H1 (cell line): ENCODE measurements around the gene UBR2. TPM values are rescaled to one million over a fixed set of nuclear protein-coding genes. Genes with fewer than 3 reads are reported as not detected.

Experiments used
- RAD21 ChIP-seq, 2 experiments: IDR thresholded peaks in 1 of 2; conservative IDR thresholded peaks in 1 of 2; 2 replicates each; pipeline ENCODE4 v1.6.1; 2011; ENCODE audit warnings: low read depth in 2 of 2, low read length in 2 of 2, improper control_type of control experiment in 1 of 2, inconsistent platforms in 1 of 2, mild to moderate bottlenecking in 1 of 2, moderate library complexity in 1 of 2
- RBBP5 ChIP-seq: IDR thresholded peaks from 2 replicates; pipeline ENCODE4 v1.7.1; 2012; ENCODE audit warnings: low read depth, mild to moderate bottlenecking, inconsistent platforms, low read length, moderate library complexity, borderline replicate concordance
- SIN3A ChIP-seq, 2 experiments: IDR thresholded peaks in 1 of 2; conservative IDR thresholded peaks in 1 of 2; 2 replicates each; pipeline ENCODE4 v1.6.1; 2011 to 2012; ENCODE audit warnings: low read length in 2 of 2, improper control_type of control experiment in 1 of 2, low read depth in 1 of 2, mild to moderate bottlenecking in 1 of 2
- polyA plus RNA-seq, 7 experiments: library from polyadenylated mRNA; depleted of rRNA in 3 of 7; stranded (reverse) in 5 of 7; unstranded in 2 of 7; fragments of >200 nt in 5 of 7; fragments of 200-250 nt in 2 of 7; gene quantifications; 1 replicate in 5 of 7; 2 replicates in 1 of 7; 4 replicates in 1 of 7; pipeline versions ENCODE4 v1.2.1 to v1.2.3, GENCODE V29; 2011 to 2013; ENCODE audit warnings: missing spikeins in 2 of 7, mixed read lengths in 2 of 7
- total RNA-seq: library from RNA; stranded (reverse); fragmentation: NEBNext Ultra II Directional; extraction: Animal tissue kit (Norgen Biotek cat#: 25700); gene quantifications from 2 replicates; pipeline ENCODE4 v1.2.1, GENCODE V29; 2021
- TF ChIP-seq, protein P1 (sequence below): IDR thresholded peaks from 2 replicates; pipeline ENCODE4 v1.6.1; 2012; ENCODE audit warnings: inconsistent platforms
- TF ChIP-seq, protein P2 (sequence below): fragments of 300-600 bp; sonication (generic); IDR thresholded peaks from 2 replicates; pipeline ENCODE4 v1.7.1; 2012; ENCODE audit warnings: low read length, moderate library complexity, mild to moderate bottlenecking, inconsistent platforms; ENCODE audit not compliant: insufficient replicate concordance

UBR2 gene
- total and polyA plus RNA-seq, 2 of the 8 experiments (the other 6 are each of a cell fraction or from before 2014, with no cell fraction given) = 6.5 to 19.5 TPM

GRCh38 chr6:42552380-42552779 lies 11.4 kb upstream of the UBR2 start (continued):
- TF ChIP-seq, protein P1, sequence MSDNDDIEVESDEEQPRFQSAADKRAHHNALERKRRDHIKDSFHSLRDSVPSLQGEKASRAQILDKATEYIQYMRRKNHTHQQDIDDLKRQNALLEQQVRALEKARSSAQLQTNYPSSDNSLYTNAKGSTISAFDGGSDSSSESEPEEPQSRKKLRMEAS = no peak
- TF ChIP-seq RBBP5 = no peak
- TF ChIP-seq, protein P2, sequence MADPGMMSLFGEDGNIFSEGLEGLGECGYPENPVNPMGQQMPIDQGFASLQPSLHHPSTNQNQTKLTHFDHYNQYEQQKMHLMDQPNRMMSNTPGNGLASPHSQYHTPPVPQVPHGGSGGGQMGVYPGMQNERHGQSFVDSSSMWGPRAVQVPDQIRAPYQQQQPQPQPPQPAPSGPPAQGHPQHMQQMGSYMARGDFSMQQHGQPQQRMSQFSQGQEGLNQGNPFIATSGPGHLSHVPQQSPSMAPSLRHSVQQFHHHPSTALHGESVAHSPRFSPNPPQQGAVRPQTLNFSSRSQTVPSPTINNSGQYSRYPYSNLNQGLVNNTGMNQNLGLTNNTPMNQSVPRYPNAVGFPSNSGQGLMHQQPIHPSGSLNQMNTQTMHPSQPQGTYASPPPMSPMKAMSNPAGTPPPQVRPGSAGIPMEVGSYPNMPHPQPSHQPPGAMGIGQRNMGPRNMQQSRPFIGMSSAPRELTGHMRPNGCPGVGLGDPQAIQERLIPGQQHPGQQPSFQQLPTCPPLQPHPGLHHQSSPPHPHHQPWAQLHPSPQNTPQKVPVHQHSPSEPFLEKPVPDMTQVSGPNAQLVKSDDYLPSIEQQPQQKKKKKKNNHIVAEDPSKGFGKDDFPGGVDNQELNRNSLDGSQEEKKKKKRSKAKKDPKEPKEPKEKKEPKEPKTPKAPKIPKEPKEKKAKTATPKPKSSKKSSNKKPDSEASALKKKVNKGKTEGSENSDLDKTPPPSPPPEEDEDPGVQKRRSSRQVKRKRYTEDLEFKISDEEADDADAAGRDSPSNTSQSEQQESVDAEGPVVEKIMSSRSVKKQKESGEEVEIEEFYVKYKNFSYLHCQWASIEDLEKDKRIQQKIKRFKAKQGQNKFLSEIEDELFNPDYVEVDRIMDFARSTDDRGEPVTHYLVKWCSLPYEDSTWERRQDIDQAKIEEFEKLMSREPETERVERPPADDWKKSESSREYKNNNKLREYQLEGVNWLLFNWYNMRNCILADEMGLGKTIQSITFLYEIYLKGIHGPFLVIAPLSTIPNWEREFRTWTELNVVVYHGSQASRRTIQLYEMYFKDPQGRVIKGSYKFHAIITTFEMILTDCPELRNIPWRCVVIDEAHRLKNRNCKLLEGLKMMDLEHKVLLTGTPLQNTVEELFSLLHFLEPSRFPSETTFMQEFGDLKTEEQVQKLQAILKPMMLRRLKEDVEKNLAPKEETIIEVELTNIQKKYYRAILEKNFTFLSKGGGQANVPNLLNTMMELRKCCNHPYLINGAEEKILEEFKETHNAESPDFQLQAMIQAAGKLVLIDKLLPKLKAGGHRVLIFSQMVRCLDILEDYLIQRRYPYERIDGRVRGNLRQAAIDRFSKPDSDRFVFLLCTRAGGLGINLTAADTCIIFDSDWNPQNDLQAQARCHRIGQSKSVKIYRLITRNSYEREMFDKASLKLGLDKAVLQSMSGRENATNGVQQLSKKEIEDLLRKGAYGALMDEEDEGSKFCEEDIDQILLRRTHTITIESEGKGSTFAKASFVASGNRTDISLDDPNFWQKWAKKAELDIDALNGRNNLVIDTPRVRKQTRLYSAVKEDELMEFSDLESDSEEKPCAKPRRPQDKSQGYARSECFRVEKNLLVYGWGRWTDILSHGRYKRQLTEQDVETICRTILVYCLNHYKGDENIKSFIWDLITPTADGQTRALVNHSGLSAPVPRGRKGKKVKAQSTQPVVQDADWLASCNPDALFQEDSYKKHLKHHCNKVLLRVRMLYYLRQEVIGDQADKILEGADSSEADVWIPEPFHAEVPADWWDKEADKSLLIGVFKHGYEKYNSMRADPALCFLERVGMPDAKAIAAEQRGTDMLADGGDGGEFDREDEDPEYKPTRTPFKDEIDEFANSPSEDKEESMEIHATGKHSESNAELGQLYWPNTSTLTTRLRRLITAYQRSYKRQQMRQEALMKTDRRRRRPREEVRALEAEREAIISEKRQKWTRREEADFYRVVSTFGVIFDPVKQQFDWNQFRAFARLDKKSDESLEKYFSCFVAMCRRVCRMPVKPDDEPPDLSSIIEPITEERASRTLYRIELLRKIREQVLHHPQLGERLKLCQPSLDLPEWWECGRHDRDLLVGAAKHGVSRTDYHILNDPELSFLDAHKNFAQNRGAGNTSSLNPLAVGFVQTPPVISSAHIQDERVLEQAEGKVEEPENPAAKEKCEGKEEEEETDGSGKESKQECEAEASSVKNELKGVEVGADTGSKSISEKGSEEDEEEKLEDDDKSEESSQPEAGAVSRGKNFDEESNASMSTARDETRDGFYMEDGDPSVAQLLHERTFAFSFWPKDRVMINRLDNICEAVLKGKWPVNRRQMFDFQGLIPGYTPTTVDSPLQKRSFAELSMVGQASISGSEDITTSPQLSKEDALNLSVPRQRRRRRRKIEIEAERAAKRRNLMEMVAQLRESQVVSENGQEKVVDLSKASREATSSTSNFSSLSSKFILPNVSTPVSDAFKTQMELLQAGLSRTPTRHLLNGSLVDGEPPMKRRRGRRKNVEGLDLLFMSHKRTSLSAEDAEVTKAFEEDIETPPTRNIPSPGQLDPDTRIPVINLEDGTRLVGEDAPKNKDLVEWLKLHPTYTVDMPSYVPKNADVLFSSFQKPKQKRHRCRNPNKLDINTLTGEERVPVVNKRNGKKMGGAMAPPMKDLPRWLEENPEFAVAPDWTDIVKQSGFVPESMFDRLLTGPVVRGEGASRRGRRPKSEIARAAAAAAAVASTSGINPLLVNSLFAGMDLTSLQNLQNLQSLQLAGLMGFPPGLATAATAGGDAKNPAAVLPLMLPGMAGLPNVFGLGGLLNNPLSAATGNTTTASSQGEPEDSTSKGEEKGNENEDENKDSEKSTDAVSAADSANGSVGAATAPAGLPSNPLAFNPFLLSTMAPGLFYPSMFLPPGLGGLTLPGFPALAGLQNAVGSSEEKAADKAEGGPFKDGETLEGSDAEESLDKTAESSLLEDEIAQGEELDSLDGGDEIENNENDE = no peak
- TF ChIP-seq RAD21 (IDR thresholded peaks at IDR 0.05 in 1 of 2, conservative IDR thresholded peaks at IDR 0.05 in 1 of 2; ENCODE audit: low read depth in 2 of 2, low read length in 2 of 2) = no peak
- no peak for TF ChIP-seq SIN3A (conservative IDR thresholded peaks at IDR 0.05 in 1 of 2, IDR thresholded peaks at IDR 0.05 in 1 of 2; ENCODE audit: low read depth in 1 of 2, low read length in 2 of 2)
